Thyroid gland (tissue), 4 donors: ENCODE data around the gene MASP1.

Source experiments
- CTCF ChIP-seq, 6 experiments: fragments of 200-600 bp in 3 of 6; fragments of 450-650 bp in 3 of 6; sonication (generic) in 3 of 6; IDR thresholded peaks; one replicate each; pipeline ENCODE4 v1.5.1; 2016 to 2019; ENCODE audit warnings: antibody characterized with exemption in 6 of 6, mild to moderate bottlenecking in 2 of 6, inconsistent platforms in 1 of 6, moderate library complexity in 1 of 6
- POLR2A ChIP-seq, 2 donors: fragments of 450-650 bp; IDR thresholded peaks; one replicate each; pipeline ENCODE4 v1.6.1; 2017; ENCODE audit warnings: antibody characterized with exemption in 2 of 2, mild to moderate bottlenecking in 2 of 2, moderate library complexity in 1 of 2

DNA sequence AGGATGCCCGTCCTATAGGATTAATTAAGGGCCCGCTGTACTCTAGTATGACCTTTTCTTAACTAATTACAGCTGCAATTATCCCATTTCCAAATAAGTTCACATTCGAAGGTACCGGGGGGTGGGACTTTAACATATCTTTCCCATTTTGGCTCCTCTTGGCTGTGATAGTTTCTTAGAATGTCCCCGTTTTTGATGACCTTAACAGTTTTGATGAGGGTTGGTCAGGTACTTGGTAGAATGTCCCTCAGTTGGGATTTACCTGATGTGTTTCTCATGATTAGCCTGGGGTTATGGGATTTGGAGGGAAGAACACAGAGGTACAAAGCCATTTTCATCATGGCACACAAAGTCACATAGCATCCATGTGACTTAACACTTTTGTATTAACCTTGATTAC, 76.1 kb downstream of the MASP1 start:
- TF ChIP-seq CTCF (IDR thresholded peaks at IDR 0.05) (no peak), POLR2A (IDR thresholded peaks at IDR 0.05) (no peak)
